ENCODE measurements around the gene SGMS1. TPM values are rescaled to one million over a fixed set of nuclear protein-coding genes. Genes with fewer than 3 reads are reported as not detected.
A peak's percentile ranks its signal among the peaks of the same experiment; 100 is the strongest.

The SGMS1 gene
- total RNA-seq, 5 donors from 2014 or later (not counting 1 experiment from before 2014, with no cell fraction given), result 28.4 to 39.7 (median 32.6) TPM

GRCh38 chr10:50554995-50555568, 68.7 kb downstream of the SGMS1 start:
- no CpG with 5 or more reads among the region's 3 CpGs for WGBS (ENCODE audit: insufficient coverage)

GRCh38 chr10:50554376-50554994, 69.3 kb downstream of the SGMS1 start:
- Mint-ChIP-seq H3K9me3 (no peaks in the 10 kb centered on the region), H3K27ac (no peak overlapping the region), H3K4me1 (peaks cover 42 to 55% (median 49%) of the 10 kb centered on the region in 3 donors), H3K27me3 (no peaks in the 10 kb centered on the region), H3K4me3 (no peak overlapping the region), H3K36me3 (peaks cover 6% of the 10 kb centered on the region)
- ChIA-PET CTCF (interaction anchor here (0.8 to 2.1 kb wide), 5 partner anchors 10 to 99 kb away, joined by 3 to 9 read pairs (median 4); no protein-coding TSS in a partner anchor), POLR2A (no interaction called here)
- Histone ChIP-seq H3K27me3 (replicated peaks in 1 of 2; ENCODE audit: control insufficient read depth in 2 of 2, extremely low read depth in 1 of 2, insufficient read depth in 2 of 2, low read length in 1 of 2) (no peaks in the 10 kb centered on the region), H3K4me1 (ENCODE audit: control insufficient read depth in 1 of 2, extremely low read depth in 1 of 2, insufficient read depth in 2 of 2, low read length in 2 of 2) (no peaks in the 10 kb centered on the region), H3K9me3 (no peaks in the 10 kb centered on the region), H3K36me3 (ENCODE audit: control insufficient read depth in 2 of 2, extremely low read depth in 1 of 2, insufficient read depth in 1 of 2, low read length in 1 of 2) (peaks cover 0 to 2% of the 10 kb centered on the region in 2 donors), H3K27ac (ENCODE audit: low read length) (no peak overlapping the region), H3K4me3 (ENCODE audit: control insufficient read depth in 1 of 2, extremely low read depth in 1 of 2, low read length in 1 of 2) (no peak overlapping the region)
- DNase-seq (no peak), ATAC-seq (replicated peaks in 1 of 4) (no peak)
- 100% methylated on average over 2 of the region's 4 CpGs for WGBS (ENCODE audit: insufficient coverage)

More at GRCh38 chr10:50554995-50555568, 68.7 kb downstream of the SGMS1 start:
- Histone ChIP-seq H3K4me1 (ENCODE audit: control insufficient read depth in 1 of 2, extremely low read depth in 1 of 2, insufficient read depth in 2 of 2, low read length in 2 of 2) (no peaks in the 10 kb centered on the region), H3K9me3 (no peaks in the 10 kb centered on the region), H3K4me3 (ENCODE audit: control insufficient read depth in 1 of 2, extremely low read depth in 1 of 2, low read length in 1 of 2) (no peak overlapping the region), H3K36me3 (ENCODE audit: control insufficient read depth in 2 of 2, extremely low read depth in 1 of 2, insufficient read depth in 1 of 2, low read length in 1 of 2) (peaks cover 0 to 2% of the 10 kb centered on the region in 2 donors), H3K27ac (ENCODE audit: low read length) (no peak overlapping the region), H3K27me3 (replicated peaks in 1 of 2; ENCODE audit: control insufficient read depth in 2 of 2, extremely low read depth in 1 of 2, insufficient read depth in 2 of 2, low read length in 1 of 2) (no peaks in the 10 kb centered on the region)
- Mint-ChIP-seq H3K27ac (no peak overlapping the region), H3K36me3 (peaks cover 6% of the 10 kb centered on the region), H3K27me3 (no peaks in the 10 kb centered on the region), H3K9me3 (no peaks in the 10 kb centered on the region), H3K4me3 (no peak overlapping the region), H3K4me1 (peaks cover 44 to 55% (median 48%) of the 10 kb centered on the region in 3 donors)
- DNase-seq, result peak in 6 of 35 experiments; percentile 4 to 32 (median 12)
- POLR2A ChIA-PET, result no interaction called here
- CTCF ChIA-PET, result interaction anchor here (0.8 to 1.0 kb wide), 2 partner anchors 82 to 98 kb away, joined by 3 to 6 read pairs; no protein-coding TSS in a partner anchor
- peak in 1 of 4 experiments; percentile 31 for ATAC-seq (replicated peaks in 1 of 4)

GRCh38 chr10:50552771-50553535, 70.8 kb downstream of the SGMS1 start:
- Mint-ChIP-seq H3K36me3 (peaks cover 9% of the 10 kb centered on the region), H3K4me1 (peaks cover 34 to 56% (median 54%) of the 10 kb centered on the region in 3 donors), H3K27me3 (no peaks in the 10 kb centered on the region), H3K27ac (no peak overlapping the region), H3K9me3 (peaks cover 0 to 5% (median 0%) of the 10 kb centered on the region in 3 donors), H3K4me3 (no peak overlapping the region)
- no peak overlapping the region for H3K4me3 ChIP-seq (ENCODE audit: control insufficient read depth in 1 of 2, extremely low read depth in 1 of 2, low read length in 1 of 2)
- ATAC-seq (replicated peaks in 1 of 4), result peak; percentile 34 to 75 (median 62)
- no CpG with 5 or more reads among the region's 4 CpGs for WGBS (ENCODE audit: insufficient coverage)
- POLR2A ChIA-PET, result no interaction called here
- peaks cover 2% of the 10 kb centered on the region for H3K9me3 ChIP-seq
- H3K27ac ChIP-seq (ENCODE audit: low read length), result no peak overlapping the region
- H3K27me3 ChIP-seq (replicated peaks in 1 of 2; ENCODE audit: control insufficient read depth in 2 of 2, extremely low read depth in 1 of 2, insufficient read depth in 2 of 2, low read length in 1 of 2), result no peaks in the 10 kb centered on the region
- no peaks in the 10 kb centered on the region for H3K4me1 ChIP-seq (ENCODE audit: control insufficient read depth in 1 of 2, extremely low read depth in 1 of 2, insufficient read depth in 2 of 2, low read length in 2 of 2)
- CTCF ChIA-PET, result interaction anchor here (0.7 to 2.1 kb wide), 12 partner anchors 8 to 101 kb away, joined by 3 to 9 read pairs (median 4); partner anchors contain the start of gene SGMS1 (in 1 of the 2)
- H3K36me3 ChIP-seq (ENCODE audit: control insufficient read depth in 2 of 2, extremely low read depth in 1 of 2, insufficient read depth in 1 of 2, low read length in 1 of 2), result peaks cover 0 to 2% of the 10 kb centered on the region in 2 donors
- DNase-seq, result peak in 33 of 35 experiments; percentile 2 to 67 (median 26)

GRCh38 chr10:50552308-50552707, 71.4 kb downstream of the SGMS1 start:
- H3K27ac ChIP-seq (ENCODE audit: low read length), result no peak overlapping the region
- POLR2A ChIA-PET, result no interaction called here
- peaks cover 5% of the 10 kb centered on the region for H3K9me3 ChIP-seq
- H3K27me3 Mint-ChIP-seq, result no peaks in the 10 kb centered on the region
- H3K27me3 ChIP-seq (replicated peaks in 1 of 2; ENCODE audit: control insufficient read depth in 2 of 2, extremely low read depth in 1 of 2, insufficient read depth in 2 of 2, low read length in 1 of 2), result no peaks in the 10 kb centered on the region
- 97% methylated on average over 3 of the region's 4 CpGs for WGBS (ENCODE audit: insufficient coverage)
- DNase-seq, result no peak
- H3K4me3 ChIP-seq (ENCODE audit: control insufficient read depth in 1 of 2, extremely low read depth in 1 of 2, low read length in 1 of 2), result no peak overlapping the region
- no peak for ATAC-seq (replicated peaks in 1 of 4)
- H3K36me3 ChIP-seq (ENCODE audit: control insufficient read depth in 2 of 2, extremely low read depth in 1 of 2, insufficient read depth in 1 of 2, low read length in 1 of 2), result peaks cover 0 to 2% of the 10 kb centered on the region in 2 donors
- peaks cover 9% of the 10 kb centered on the region for H3K36me3 Mint-ChIP-seq
- H3K27ac Mint-ChIP-seq, result no peak overlapping the region
- no peaks in the 10 kb centered on the region for H3K4me1 ChIP-seq (ENCODE audit: control insufficient read depth in 1 of 2, extremely low read depth in 1 of 2, insufficient read depth in 2 of 2, low read length in 2 of 2)
- H3K9me3 Mint-ChIP-seq, result peaks cover 0 to 9% (median 0%) of the 10 kb centered on the region in 3 donors
- H3K4me1 Mint-ChIP-seq, result peaks cover 38 to 60% (median 59%) of the 10 kb centered on the region in 3 donors
- no peak overlapping the region for H3K4me3 Mint-ChIP-seq
- CTCF ChIA-PET, result interaction anchor here (0.7 to 2.1 kb wide), 5 partner anchors 9 to 102 kb away, joined by 3 to 9 read pairs (median 4); partner anchors contain the start of gene SGMS1 (in 1 of the 2)

- peaks cover 38 to 63% (median 59%) of the 10 kb centered on the region in 3 donors for H3K4me1 Mint-ChIP-seq
- H3K4me3 Mint-ChIP-seq, result no peak overlapping the region
- peaks cover 9% of the 10 kb centered on the region for H3K36me3 Mint-ChIP-seq
- Histone ChIP-seq H3K36me3 (ENCODE audit: control insufficient read depth in 2 of 2, extremely low read depth in 1 of 2, insufficient read depth in 1 of 2, low read length in 1 of 2) (peaks cover 0 to 2% of the 10 kb centered on the region in 2 donors), H3K27ac (ENCODE audit: low read length) (no peak overlapping the region), H3K9me3 (peaks cover 5% of the 10 kb centered on the region), H3K27me3 (replicated peaks in 1 of 2; ENCODE audit: control insufficient read depth in 2 of 2, extremely low read depth in 1 of 2, insufficient read depth in 2 of 2, low read length in 1 of 2) (no peaks in the 10 kb centered on the region), H3K4me1 (ENCODE audit: control insufficient read depth in 1 of 2, extremely low read depth in 1 of 2, insufficient read depth in 2 of 2, low read length in 2 of 2) (no peaks in the 10 kb centered on the region), H3K4me3 (ENCODE audit: control insufficient read depth in 1 of 2, extremely low read depth in 1 of 2, low read length in 1 of 2) (no peak overlapping the region)
- WGBS (ENCODE audit: insufficient coverage), result no CpG with 5 or more reads among the region's 2 CpGs
- H3K9me3 Mint-ChIP-seq, result peaks cover 0 to 9% (median 0%) of the 10 kb centered on the region in 3 donors
- no peak overlapping the region for H3K27ac Mint-ChIP-seq
- DNase-seq (no peak), ATAC-seq (replicated peaks in 1 of 4) (no peak)
- no peaks in the 10 kb centered on the region for H3K27me3 Mint-ChIP-seq
- POLR2A ChIA-PET, result interaction anchor here in 1 of 2 donors (0.6 kb wide), 1 partner anchor 1925 kb away, joined by 3 read pairs; no protein-coding TSS in a partner anchor
- CTCF ChIA-PET, result interaction anchor here in 1 of 2 donors (0.6 kb wide), 1 partner anchor 100 kb away, joined by 3 read pairs; no protein-coding TSS in a partner anchor
Observed at GRCh38 chr10:50551894-50552293, 71.9 kb downstream of the SGMS1 start.

GRCh38 chr10:50550291-50550839, 73.4 kb downstream of the SGMS1 start:
- H3K27me3 ChIP-seq (replicated peaks in 1 of 2; ENCODE audit: control insufficient read depth in 2 of 2, extremely low read depth in 1 of 2, insufficient read depth in 2 of 2, low read length in 1 of 2), result no peaks in the 10 kb centered on the region
- H3K27me3 Mint-ChIP-seq, result no peaks in the 10 kb centered on the region
- peaks cover 5% of the 10 kb centered on the region for H3K9me3 ChIP-seq
- H3K4me1 Mint-ChIP-seq, result peaks cover 34 to 63% (median 60%) of the 10 kb centered on the region in 3 donors
- POLR2A ChIA-PET, result no interaction called here
- H3K9me3 Mint-ChIP-seq, result peaks cover 0 to 9% (median 0%) of the 10 kb centered on the region in 3 donors
- no peak overlapping the region for H3K27ac Mint-ChIP-seq
- H3K4me1 ChIP-seq (ENCODE audit: control insufficient read depth in 1 of 2, extremely low read depth in 1 of 2, insufficient read depth in 2 of 2, low read length in 2 of 2), result peaks cover 2 to 3% of the 10 kb centered on the region in 2 experiments
- ATAC-seq (replicated peaks in 1 of 4), result no peak
- H3K4me3 Mint-ChIP-seq, result no peak overlapping the region
- 96% methylated on average over 3 of the region's 4 CpGs for WGBS (ENCODE audit: insufficient coverage)
- no peaks in the 10 kb centered on the region for H3K36me3 ChIP-seq (ENCODE audit: control insufficient read depth in 2 of 2, extremely low read depth in 1 of 2, insufficient read depth in 1 of 2, low read length in 1 of 2)
- CTCF ChIA-PET, result no interaction called here
- DNase-seq, result no peak
- H3K36me3 Mint-ChIP-seq, result peaks cover 3% of the 10 kb centered on the region
- H3K4me3 ChIP-seq (ENCODE audit: control insufficient read depth in 1 of 2, extremely low read depth in 1 of 2, low read length in 1 of 2), result no peak overlapping the region
- no peak overlapping the region for H3K27ac ChIP-seq (ENCODE audit: low read length)
